Activated CD8-positive, alpha-beta memory T cell treated with anti-CD3 and anti-CD28 coated beads, Interleukin-2, amount 50 U/mL, for 1 hour (primary cell): ENCODE measurements around the gene ITCH.

Source experiments
- DNase-seq: peaks from one replicate; pipeline ENCODE4 v3.0.0-alpha.2; 2020; ENCODE audit errors: extremely low read depth

Gene ITCH

DNA sequence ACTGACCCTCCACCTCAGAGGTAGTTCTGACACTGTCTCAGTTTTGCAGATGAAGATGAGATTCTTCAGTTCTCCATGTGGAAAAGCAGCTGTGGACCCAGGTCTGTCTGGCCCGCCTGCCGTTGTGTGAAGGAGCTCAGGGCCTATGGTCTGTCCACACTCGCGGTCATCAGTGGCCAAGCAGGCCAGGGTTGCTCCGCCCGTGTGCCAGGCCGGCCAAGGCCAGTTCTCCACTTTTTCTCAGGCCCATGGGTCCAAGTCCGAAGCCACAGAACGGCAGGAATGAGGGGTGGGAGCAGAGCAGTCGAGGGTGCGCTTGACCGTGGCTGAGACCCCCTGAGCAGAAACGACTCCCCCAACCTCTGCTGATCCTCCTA, 186.8 kb downstream of the ITCH start:
- DNase-seq: no peak

DNA sequence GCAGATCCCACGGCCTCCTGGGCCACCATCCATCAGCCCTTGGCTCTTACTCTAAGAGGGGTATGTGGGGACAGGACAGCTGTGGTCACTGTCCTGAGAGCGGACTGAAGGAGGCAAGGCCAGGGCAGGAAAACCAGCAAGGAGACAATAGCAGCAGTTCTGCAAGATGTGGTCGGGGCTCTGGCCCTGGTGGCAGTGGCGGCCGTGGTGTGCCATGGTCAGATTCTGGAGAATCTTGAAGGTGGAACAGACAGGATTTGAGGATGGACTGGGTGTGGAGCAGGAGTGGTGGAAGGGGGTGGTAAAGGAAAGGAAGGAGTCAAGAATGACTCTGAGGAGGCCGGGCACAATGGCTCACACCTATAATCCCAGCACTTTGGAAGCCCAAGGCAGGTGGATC, 189.5 kb downstream of the ITCH start:
- no peak for DNase-seq

DNA sequence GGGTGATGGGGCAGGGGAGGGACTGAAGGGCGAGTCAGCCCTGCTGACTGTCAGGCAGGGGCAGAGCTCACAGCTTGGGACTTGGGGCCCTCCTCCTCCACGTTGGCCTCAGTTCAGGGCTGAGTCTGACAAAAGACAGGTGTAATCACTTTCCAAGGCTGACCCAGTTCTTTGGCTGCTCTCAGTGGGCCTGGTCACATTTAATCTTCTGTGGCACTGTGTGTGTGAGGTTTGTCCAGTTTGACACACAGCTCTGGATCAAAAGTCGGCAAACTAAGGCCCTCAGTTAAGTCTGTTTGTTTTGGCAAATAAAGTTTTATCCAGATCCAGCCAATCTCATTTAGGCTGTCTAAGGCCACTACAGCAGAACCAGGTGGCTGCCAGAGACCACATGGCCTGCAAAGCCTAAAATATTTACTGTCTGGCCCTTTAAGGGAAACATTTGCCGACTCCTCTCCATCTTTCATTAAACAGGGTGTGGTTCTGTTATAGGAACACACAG, 190.3 kb downstream of the ITCH start:
- no peak for DNase-seq

GRCh38 chr20:34557936-34558319, 194.9 kb downstream of the ITCH start:
- DNase-seq: no peak

DNA sequence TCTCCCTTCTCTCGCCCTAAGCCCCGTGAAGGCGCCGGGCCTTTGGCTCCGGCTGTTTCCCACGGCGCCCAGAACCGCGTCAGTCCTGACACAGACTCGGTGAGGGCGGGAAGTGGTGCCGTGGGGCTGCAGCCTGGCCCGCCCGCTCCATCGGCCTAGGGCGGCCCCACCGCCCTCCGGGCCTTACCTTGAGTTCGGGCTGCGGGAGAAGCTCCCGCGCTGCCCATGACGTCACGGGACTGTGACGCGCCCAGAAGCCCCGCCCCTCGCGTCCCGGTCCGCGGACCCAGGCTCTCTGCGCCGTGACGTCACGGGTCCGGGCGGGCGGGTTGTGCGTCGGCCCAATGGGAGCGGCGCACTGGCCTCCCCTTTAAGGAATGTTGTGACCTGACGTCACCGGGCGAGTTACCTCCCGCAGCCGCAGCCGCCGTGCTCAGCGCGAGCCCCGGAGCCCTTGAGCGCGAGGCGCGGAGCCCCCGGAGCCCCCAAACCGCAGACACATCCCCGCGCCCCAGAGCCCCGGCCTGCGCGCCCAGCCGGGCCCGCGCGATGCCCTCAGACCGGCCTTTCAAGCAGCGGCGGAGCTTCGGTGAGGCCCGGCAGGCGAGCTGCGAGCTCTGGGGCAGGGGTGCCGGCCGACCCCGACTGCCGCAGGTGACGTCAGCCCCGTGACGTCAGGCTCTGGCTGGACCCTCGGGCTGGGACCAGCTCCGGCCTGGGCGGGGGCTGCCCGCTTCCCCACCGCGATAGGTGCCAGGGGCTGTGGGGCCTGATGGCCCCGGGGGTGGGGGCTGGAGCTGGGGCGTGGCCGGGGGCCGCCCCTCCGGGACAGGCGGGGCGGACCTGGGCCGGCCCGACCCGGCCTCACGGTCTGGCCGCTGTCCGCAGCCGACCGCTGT, 195.5 kb downstream of the ITCH start, which contains the start of gene MAP1LC3A:
Gene MAP1LC3A, plus strand, starts transcription at position 399 of the 899 bp plus-strand sequence. Its CDS starts 151 bp downstream, at position 550.
- peak; percentile 87 for DNase-seq

DNA sequence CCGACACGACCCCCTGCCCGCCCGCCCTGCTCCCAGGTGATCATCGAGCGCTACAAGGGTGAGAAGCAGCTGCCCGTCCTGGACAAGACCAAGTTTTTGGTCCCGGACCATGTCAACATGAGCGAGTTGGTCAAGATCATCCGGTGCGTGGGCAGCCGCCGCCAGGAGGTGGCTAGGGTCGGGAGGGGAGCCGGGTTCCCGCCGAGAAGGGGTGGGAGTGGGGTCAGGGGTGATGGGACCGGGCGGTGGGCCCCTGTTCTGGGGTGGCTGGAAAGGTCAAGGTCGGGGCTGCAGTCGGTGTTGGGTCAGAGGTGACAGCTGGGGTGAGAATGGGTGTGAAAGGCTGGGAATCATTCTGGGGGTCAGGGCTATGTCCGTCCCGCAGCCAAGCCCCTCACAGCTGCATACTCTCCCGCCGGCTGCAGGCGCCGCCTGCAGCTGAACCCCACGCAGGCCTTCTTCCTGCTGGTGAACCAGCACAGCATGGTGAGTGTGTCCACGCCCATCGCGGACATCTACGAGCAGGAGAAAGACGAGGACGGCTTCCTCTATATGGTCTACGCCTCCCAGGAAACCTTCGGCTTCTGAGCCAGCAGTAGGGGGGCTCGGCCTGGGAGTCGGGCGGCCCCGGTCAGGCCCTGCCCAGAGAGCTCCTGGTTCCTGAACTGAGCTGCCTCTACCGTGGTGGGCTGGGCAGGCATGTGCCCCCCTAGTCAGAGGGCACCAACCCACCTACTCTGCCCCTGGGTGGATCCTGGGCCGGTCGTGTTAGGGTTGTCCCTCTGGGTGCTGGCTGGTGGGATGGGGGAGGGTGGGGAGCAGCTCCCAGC, 196.5 kb downstream of the ITCH start:
- no peak for DNase-seq

- DNase-seq: no peak
Observed at GRCh38 chr20:34560141-34560523, 197.1 kb downstream of the ITCH start.

GRCh38 chr20:34560614-34561013, 197.5 kb downstream of the ITCH start:
- DNase-seq: no peak
